ENCODE measurements around the gene TFF1.

TFF1 gene

DNA sequence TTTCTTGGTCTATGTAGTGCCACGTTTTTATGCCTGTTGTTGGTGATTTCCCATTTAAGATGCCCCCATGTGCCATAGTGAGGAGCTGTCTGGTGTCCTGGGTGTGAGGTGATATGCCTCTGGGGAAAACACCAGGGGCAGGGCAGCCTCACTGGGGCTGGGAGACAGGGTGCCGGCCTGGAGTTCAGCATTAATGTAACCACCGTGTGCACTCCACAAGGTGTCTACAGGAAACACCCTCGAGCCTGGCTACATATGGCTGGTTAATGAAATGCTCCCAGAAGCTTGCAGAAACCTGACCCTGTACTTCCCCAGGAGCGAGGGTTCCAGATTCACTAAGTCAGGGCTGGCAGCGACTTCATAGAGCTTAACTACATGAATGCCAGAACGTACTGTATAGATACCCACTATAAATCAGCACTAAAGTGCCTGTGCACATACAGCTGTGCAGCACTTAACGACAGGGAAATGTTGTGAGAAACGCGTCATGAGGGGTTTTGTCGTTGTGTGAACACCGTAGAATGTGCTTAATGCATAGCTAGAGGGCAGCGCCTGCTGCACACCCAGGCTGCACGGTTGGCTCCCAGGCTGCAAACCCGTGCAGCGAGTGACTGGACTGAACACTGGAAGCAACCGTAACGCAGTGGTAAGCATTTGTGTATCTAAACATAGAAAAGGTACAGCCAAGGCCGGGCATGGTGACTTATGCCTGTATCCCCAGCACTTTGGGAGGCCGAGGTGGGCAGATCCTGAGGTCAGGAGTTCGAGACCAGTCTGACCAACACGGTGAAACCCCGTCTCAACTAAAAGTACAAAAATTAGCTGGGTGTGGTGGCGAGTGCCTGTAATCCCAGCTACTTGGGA lies 25.9 kb downstream of the TFF1 start:
- DNase-seq: no peak

DNA sequence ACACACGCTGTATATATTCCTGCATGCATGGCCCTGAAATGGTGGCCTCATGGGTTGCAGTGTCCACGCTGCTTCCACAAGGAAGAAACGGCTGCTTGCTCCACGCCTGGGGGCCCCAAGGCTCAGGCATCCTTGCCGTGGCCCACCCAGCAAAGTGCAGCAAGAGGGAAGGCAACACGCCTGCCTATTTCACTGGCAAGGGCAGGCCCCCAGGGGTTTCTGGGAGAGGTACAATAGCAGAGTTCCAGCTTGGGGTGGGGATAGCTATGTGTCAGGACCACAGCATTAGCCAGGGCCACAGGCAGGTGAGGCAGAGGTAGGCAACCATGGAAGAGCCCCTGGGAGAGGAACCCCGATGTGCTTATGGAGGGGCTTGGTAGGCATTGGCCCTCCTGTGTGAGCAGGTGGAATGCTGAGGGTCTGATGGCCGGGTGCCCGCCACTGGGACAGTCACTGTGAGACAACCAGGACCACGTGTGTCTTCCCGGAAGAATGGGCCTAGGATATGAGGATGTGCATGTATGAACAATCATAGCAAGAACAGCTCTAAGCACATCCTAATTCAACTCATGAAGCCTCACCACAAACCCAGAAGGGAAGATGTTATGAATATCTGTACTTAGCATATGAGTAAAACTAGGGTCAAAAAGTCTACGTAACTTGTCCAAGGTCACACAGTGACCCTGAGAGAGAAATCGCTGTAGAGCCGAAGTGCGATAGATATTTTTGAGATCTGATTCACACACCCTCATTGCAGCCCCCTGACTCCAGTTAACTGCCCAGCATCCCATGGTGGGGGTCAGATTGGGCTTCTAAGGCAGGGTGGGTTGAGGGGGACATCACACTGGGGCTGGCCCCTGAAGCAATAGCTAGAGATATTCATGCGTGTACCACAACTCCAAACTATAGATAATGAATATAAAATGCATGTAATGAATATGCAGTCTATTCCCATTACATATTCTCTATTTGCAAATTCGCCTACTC lies 27.3 kb downstream of the TFF1 start:
- no peak for DNase-seq

DNA sequence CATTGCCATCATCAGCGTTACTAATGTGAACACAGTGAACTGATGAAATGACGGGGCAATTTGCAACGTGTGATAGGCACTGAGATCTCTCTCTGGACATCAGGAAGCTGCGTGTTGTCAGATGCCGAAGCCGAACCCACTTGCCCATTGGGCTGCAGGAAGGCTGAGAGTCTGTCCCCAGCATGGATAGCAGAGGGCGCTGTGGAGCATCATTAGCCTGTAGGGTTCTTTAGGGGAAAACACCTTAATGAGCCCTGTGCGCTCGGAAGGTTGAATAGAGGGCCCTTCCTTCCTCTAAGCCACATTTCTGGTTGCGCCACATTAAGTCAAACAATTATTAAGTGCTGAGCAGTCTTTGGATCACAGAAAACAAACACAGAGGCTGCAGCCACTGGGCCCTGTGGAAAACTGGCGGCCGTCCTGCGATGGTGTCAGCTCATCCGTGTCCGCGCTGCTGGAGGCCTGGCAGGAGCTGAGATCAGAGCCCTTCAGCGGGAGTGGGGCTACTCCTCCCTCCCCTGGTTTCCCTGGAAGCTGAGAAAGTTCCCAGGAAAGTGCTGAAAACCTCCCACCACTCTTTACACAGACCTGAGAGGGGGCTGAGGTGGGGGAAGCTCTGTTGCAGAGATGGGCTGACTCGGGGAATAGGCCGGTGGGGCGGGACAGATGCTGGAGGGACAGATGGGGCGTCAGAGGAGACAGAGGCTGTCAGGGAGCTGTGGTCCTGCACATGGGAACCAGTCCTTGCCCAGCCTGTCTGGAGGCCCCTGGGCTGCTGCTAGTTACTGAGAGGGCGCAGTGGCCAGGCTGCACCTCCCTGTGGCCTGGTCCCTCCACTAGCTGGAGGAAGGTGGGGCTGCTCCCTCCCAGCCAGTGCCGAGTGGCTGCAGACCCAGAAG lies 28.3 kb downstream of the TFF1 start:
- DNase-seq: peak; percentile 15

DNA sequence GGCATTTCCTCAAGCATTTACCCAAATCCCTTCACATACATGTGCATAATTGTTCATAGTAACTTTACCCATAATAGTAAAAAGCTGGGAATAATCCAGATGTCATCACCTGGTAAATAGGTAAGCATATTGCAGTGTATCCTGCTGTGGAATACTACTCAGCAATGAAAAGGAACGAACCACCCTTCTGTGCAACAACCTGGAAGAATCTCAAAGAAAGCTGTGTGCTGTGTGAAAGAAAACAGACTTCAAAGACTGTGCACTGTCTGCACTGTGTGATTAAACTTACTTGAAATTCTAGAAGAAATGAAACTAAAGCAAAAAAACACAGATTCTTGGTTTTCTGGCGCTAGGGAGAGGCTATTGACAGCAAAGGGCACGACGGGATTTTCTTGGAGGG lies 29.1 kb downstream of the TFF1 start:
- no peak for DNase-seq

DNA sequence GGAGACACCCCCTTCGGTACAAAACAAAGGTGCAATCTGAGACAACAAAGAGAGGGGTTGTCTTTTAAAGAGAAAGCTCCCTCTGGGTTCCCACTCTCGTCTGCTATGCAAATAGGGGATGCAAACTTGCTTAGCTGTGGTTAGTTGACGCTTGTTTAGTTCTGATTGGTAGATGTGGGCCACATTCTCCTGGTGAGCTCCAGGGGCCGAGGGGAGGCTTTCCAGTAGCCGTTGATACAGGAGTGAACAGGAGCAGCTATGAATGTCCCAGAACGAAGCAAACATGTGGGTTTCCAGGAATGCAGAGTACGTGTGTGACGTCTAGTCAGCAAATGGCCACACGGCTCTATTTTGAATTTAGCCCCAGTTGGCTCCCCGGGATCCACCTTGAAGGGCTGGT lies 30.3 kb downstream of the TFF1 start:
- no peak for DNase-seq

DNA sequence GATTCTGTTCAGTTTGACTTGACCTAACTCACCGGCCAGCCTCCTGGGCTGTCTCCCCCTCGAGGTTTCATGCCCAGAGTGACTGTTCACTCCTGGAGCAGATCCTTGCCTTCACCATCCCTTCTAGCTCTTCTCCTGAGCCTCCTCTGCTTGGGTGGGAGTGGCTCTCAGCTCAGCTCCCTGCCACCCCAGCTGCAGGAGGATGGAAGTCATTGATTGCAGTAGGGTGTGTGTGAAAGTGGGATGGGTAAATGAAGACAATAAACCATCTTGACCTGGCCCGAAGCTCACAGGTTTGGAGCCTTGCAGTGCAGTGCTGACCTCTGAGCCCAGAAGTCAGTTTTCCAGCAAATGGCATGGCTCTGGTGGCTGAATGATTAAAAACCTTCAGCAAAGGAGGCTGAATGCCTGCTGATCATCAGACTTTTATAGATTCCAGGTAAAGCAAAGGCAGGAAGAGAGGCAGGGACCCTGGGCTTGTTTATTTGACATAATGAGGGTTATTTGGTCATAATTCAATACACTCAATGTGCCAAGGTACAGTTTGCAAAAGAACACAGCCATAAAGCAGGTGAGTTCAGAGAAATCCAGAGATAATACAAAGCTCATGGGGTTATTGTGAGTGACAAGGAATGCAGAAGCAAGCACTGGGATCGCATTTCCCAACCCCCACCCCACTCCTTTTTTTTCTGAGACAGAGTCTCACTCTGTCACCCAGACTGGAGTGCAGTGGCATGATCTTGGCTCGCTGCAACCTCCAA lies 33.6 kb downstream of the TFF1 start:
- no peak for DNase-seq

DNA sequence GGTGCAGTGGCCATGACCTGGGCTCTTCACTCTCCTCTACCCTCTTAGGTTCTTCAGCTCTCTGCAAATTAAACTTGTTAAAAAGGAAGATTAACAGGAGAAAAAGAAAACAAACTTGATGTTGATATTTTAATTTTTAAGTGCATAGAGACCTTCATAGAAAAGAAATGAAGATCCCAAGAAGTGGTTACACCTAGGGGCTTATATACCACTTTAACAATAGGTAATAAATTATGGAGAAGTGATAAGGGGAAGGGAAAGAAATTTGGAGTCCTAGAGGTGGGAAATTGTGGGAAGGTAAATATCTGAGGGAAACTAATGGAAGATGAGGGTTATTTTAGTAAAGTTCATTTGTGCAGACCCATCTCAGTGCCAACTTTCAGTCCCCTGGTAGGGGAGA lies 34.7 kb downstream of the TFF1 start:
- no peak for DNase-seq

DNA sequence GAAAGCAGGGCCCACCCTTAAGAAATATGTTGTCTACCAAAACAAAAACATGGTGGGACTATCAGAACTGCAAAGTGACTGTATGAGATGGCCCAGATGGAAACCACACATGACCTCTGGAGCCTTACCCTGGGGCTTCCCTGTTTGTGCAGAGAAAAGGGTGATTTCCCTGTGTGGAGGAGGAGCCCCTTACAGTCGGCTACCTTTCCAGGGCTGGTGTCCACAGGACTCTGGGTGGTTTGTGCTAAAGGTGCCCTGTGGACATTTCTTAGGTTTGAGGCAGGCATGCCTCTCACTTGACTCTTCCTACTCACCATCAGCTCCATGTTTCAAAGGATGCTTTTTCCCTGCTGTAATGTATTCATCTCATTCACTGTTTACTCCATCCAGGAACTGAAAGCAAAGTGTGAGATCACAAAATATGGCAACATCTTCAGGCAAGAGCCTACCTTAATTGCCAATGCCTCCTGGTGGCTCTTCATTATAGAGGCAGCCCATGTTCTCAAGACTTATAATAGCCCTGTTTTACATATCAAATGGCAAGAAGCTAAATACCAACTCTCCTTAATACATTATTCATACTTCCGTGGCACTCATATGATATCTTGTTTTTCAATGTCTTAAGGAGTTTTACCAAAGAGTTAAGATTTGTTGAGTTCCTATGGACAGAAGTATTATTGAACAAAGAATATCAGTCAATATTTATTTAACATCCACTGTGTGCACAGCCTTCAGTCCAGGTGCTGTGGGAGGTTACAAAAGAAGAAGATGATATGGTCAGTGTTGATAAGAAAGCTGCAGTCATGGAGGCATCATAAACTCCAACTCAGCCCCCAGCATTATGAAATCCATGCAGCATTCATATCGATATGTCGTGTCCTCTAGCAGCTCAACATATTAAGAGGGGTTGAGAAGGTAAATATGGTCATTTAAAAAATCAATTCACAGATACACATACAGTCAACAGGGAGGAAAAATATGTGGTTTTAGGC lies 35.7 kb downstream of the TFF1 start:
- DNase-seq: no peak

DNA sequence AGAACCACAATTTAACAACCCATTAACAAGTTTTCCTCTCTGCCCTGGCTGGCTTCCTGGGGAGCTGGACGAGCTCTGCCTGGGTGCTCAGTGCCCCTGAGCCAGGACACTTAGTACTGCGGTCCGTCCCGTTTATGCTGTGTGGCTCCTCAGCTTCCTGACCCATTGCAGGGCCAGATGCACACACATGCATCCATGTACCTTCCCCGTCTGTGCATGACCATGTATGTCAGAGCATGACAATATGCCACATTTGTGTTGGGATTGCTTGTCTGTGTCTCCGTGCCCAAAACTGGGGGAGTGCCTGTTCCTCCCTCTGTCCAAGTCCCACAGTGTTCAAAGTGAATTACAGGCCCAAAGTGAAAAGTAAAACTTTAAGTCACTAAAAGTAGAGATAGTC lies 41.4 kb downstream of the TFF1 start:
- no peak for DNase-seq

DNA sequence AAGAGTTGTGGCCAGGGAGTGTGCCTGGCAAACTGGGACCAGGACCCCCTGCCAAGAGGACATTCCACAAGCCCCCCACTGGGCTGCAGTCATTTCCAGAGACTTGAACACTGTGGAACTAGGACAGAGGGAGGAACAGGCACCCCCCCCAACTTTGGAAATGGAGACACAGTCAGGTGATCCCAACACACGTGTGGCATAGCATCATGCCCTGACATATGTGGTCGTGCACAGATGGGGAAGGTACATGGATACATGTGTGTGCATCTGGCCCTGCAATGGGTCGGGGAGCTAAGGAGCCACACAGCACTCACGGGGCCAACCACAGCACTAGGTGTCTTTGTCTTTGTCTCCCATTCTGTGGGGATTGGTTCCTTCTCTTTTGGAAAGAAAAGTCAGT lies 44.5 kb downstream of the TFF1 start:
- DNase-seq: no peak

DNA sequence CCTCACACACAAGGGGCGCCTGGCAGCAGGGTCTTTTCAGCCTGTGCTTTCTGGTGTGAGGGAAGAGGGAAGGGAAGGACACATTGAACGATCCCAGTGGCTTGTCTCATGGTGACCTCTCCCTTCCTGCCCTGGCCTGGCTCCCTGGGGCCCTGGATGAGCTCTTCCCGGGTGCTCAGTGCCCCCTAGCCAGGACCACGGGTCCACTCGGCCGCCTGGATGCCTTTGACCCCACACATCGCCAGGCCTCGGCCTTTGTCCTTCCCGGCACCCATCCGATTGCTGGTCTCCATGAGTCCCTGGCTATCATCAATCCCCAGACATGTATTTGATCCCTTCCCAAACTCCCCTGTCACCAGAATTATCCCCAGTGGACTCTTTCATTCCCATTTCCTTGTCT lies 45.1 kb downstream of the TFF1 start:
- DNase-seq: no peak

DNA sequence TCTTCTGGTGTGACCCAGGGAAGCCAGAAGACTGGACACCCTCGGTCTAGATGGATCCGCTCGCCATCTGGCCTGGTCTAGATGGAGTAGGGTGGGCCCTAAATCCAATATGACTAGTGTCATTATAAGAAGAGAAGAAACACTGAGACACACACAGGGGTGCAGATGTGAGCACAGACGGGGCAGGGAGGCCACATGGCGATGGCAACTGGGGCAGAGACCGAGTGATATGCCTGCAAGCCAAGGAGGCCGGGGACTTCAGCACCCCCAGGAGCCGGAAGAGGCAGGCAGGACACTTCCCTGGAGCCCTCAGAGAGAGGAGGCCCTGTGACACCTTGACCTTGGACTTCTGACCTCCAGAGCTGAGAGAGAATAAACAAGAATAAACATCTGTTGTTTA lies 45.5 kb downstream of the TFF1 start:
- DNase-seq: no peak

DNA sequence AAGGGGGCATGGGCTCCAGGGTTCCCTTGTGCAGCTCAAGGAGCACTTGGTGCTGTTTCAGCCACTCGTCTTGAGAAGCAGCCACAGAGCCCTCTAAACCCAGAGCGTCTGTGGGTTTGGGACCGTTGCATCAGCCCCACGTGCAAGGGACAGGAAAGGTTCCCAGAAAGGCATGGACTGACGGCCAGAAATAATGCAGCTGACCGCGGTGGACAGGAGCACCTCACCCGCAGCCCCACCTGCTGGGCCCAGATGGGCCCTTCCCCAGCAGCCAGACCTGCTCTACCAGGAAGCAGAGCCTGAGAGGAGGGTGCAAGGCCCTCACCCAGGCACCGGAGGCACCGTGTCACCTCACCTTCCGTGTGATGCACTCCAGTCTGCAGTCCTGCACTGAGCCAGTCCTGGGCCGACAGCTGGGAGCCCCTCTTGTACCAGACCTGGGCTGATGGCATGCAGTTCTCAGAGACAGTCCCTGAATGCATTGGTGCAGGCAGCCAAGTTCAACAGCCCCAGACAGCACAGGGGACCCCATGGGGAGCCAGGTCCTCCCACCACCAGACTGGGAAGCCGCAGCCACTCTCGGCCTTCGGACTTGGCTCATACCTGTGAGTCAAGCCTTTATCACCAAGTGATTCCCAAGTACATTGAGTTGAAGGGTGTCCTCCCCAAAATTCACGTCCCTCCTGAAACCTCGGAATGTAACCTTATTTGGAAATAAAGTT lies 46.3 kb downstream of the TFF1 start:
- no peak for DNase-seq

DNA sequence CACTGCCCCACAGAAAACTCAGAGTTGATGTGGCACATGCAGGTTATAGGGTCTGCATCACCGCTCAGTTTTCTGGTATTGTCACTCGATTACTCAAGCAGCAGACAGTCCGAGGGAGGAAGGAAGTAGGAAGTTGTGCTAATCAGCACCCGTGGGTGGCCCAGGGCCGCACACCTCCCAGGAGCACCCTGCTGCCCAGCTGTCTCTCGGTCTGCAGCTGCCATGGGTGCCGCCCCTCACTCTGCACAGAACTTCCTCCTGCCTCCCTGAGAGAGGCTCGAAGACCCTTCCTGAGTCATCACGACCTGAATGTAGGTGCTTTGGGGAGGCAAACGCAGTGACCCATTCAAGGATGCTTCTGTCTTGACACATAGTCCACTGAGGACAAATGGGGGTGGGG lies 47.0 kb downstream of the TFF1 start:
- no peak for DNase-seq

DNA sequence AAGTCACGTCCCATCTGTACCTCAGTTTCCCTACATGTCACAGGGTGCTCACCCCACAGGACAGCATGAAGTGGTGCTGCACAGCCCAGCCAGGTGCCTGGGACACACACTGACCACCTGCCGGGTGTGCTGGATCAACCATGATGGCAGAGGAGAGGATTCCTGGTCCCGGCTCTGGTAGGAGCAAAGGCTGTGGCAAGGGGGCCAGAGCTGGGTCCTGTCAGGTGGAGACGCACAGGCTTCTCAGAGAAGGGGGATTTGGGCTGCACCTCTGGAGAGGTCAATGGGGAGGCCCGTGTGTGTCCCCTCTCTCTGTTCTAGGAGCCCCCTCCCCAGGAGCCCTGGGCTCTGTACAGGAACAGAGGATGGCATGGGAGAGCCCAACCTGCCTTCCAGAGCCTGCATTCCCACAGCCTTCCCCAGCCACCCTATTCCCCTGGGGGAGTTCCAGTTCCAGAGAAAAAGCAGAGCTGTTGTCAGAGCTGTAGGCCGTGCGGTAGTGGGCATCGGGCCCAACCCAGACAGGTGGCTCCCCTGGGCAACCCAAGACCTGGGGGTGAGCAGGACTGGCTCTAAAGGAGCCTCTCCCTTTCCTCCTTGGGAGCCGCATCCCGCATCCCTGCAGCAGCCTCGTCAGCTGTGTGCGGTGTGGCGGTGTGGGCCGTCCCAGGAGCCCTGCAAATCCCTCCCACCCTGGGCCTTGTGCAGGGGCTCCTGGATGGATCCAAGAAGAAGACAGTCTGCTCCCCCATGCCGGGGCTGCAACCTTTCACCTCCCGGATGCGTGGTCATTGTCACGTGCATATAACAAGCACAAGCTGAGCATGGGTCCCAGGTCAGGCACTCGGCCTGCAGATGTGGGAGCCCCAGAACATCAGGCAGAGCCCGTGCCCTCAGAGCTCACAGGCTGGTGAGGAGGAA lies 48.2 kb downstream of the TFF1 start:
- no peak for DNase-seq

DNA sequence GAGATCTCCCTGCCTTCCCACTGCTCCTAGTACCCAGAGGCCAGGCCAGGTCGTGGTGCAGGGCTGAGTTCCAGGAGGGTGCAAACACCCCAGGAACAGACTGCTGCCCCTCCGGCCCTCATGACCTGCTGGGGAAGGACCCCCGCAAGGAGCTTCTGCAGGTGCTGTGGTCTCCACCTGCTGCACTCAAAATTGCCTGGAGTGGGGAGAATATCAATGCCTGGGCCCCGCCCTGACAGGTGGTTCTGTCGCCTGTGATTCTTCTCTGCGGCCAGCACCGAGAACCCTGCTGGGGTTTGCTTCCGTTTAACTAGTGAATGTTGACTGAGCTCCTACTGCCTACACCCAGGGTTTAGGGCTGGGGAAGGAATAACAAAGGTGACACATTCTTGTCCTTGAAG lies 49.0 kb downstream of the TFF1 start:
- no peak for DNase-seq

DNA sequence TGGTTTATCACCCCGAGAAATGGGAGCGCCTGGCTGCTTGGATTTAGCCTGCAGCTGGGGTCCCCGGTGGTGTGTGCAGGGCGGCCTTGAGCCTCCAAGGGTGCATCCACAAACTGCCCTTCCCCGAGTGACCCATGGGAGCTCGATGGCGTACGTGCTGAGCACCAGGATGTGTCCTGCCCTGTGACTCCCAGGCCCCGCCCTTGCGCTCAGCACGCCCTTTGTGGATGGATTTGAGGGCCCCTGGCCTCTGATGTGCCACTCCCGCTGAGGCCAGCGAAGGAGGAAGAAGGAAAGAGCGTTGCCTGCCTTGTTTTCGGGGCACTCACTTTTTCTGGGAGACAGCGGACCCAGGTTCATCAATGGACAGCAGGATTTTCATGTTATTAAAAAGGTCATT lies 49.4 kb downstream of the TFF1 start:
- DNase-seq: no peak

DNA sequence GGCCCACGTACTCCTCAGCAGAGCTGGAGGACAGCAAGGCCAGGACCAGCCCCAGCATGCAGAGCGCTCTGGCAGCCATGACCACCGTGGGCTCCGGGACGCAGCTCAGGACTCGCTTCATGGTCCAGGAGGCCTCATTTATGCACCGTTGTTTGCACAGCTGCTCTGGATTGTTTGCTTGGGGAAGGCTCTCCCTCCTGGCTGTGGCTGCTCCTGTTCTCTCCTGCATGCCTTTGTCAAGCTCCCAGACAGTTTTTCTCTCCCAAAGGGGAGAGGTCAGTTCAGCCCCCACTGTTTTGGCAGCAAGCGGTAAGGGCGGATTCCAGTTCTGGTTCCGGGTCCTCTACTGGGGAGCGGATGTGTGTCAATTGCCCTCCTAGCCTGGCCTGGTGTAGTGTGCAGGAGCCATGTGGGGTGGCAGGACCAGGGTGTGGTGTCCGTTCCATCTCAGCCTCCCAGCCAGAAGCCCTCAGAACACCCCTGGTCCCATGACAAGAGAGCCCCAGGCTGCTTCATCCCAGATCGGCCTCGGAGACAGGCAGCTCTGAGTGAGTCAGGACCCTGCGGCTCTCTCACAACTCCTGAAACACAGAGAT lies 50.9 kb downstream of the TFF1 start, which contains the start of gene TFF3:
Gene TFF3, minus strand, starts transcription at position 114 of the 596 bp plus-strand sequence. Its CDS starts 35 bp downstream, at position 79.
- DNase-seq: no peak

Data from NCI-H446 treated with DMSO at 0.1 percent for 48 hours (cell line).